Stimulated activated CD4-positive, alpha-beta T cell treated with anti-CD3 and anti-CD28 coated beads, Interleukin-4, amount 100 ng/mL, for 1 hour (primary cell): ENCODE data around the gene DLG3.
"Not testable (repeated sequence)": the region's sequence is repeated elsewhere in the genome, so short reads cannot be mapped to it uniquely, and the experiment has no call there.

Experiments used
- DNase-seq: peaks from one replicate; pipeline ENCODE4 v3.0.0-alpha.2; 2020

The DLG3 gene

GRCh38 chrX:70477734-70478075, 33.1 kb downstream of the DLG3 start:
- DNase-seq = no peak

GRCh38 chrX:70478526-70479245, 34.1 kb downstream of the DLG3 start:
- DNase-seq = no peak

- DNase-seq = no peak
These were observed 34.7 kb downstream of the DLG3 start for GRCh38 chrX:70479247-70479921.

- no peak for DNase-seq
These were observed 35.5 kb downstream of the DLG3 start for GRCh38 chrX:70479922-70480659.

- DNase-seq = no peak
These were observed 36.0 kb downstream of the DLG3 start for GRCh38 chrX:70480660-70481018.

- DNase-seq = no peak
These were observed 37.0 kb downstream of the DLG3 start for GRCh38 chrX:70481471-70482270.

- no peak for DNase-seq
These were observed 37.7 kb downstream of the DLG3 start for GRCh38 chrX:70482300-70482699.

- DNase-seq = no peak
These were observed 40.8 kb downstream of the DLG3 start for GRCh38 chrX:70485466-70485865.

GRCh38 chrX:70488856-70489255, 44.2 kb downstream of the DLG3 start:
- no peak for DNase-seq

- peak; percentile 1 for DNase-seq
These were observed 49.8 kb downstream of the DLG3 start for GRCh38 chrX:70494441-70494840.

GRCh38 chrX:70496491-70496890, 51.9 kb downstream of the DLG3 start:
- DNase-seq = no peak

- no peak for DNase-seq
These were observed 52.4 kb downstream of the DLG3 start for GRCh38 chrX:70497026-70497425.

GRCh38 chrX:70498129-70498528, 53.5 kb downstream of the DLG3 start:
- DNase-seq = no peak

- no peak for DNase-seq
These were observed 56.2 kb downstream of the DLG3 start for GRCh38 chrX:70500826-70501225.

GRCh38 chrX:70504772-70505450, 60.3 kb downstream of the DLG3 start:
- peak; percentile 1 for DNase-seq

GRCh38 chrX:70505451-70505841, 60.8 kb downstream of the DLG3 start:
- no peak for DNase-seq

- DNase-seq = no peak
These were observed 63.8 kb downstream of the DLG3 start for GRCh38 chrX:70508296-70508911.

- no peak for DNase-seq
These were observed 64.4 kb downstream of the DLG3 start for GRCh38 chrX:70509078-70509477.

GRCh38 chrX:70515270-70515669, 70.6 kb downstream of the DLG3 start:
- DNase-seq = not testable (repeated sequence)

GRCh38 chrX:70515692-70516091, 71.1 kb downstream of the DLG3 start:
- not testable (repeated sequence) for DNase-seq

GRCh38 chrX:70525733-70526132, 81.1 kb downstream of the DLG3 start:
- no peak for DNase-seq

GRCh38 chrX:70527053-70527452, 82.4 kb downstream of the DLG3 start:
- DNase-seq = no peak
